ENCODE data around the gene PRKCG. TPM values are rescaled to one million over a fixed set of nuclear protein-coding genes. Genes with fewer than 3 reads are reported as not detected.

Gene PRKCG
- polyA plus RNA-seq, 4 donors = 0.39 to 0.67 (median 0.54) TPM

DNA sequence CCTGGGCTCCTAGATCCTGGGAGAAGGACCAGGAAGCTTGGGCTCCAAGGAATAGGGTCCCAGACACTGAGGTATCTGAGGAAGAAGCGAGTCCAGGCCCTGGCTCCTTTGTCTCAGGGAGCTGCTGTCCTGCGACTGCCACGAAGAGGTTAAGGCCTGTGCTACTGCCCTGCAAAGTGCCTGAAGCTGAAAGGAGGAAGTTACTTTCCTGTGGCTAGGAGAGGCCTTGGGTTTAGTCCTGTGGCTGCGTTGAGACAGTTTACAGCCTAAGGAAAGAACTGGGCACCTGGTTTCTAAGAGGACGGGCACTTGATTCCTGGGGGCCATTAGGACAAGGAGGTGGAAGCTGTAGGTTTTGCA is 11.5 kb upstream of the PRKCG start:
- no peak for DNase-seq (ENCODE audit: low read depth in 4 of 4, low spot score in 3 of 4)

DNA sequence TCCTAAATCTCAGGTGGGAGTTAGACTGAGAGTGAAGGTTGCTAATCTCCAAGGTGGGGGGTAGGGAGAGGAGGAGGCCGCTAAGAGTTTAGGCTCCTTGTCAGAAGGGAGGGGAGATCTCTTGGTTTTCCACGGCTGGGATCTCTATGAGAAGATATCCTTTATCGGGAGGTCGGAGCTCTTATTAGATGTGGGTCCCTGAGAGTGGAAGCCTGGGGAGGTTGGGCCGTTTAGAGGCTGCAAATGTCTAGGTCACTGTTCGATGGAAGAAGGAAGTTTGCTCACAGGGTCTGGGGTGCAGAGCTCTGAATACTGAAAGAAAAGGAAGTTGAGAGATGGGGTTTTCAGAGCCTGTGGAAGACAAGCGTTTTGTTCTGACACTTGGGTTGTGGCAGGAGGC is 10.5 kb upstream of the PRKCG start:
- DNase-seq (ENCODE audit: low read depth in 4 of 4, low spot score in 3 of 4) = no peak

DNA sequence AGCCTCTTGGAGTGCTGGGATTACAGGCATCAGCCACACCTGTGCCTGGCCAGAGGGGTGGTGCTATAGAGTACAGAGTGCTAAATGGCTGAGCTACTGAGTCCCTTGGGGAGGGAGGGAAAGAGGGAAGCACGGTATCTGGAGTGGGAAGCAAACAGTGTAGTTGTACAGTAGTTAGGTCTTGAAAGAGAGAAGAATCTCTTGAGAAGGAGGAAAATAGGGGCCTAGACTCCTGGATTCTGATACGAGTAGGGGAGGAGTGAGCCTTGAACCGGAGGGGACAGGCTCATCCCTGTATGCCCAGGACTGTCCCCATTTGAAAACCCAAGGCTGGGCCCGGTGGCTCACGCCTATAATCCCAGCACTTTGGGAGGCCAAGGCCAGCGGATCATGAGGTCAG is 9.2 kb upstream of the PRKCG start:
- no peak for DNase-seq (ENCODE audit: low read depth in 4 of 4, low spot score in 3 of 4)

- no peak for DNase-seq (ENCODE audit: low read depth in 4 of 4, low spot score in 3 of 4)
Observed at GRCh38 chr19:53873773-53874605, 8.0 kb upstream of the PRKCG start.

GRCh38 chr19:53874606-53874990 is 7.4 kb upstream of the PRKCG start:
- no peak for DNase-seq (ENCODE audit: low read depth in 4 of 4, low spot score in 3 of 4)

DNA sequence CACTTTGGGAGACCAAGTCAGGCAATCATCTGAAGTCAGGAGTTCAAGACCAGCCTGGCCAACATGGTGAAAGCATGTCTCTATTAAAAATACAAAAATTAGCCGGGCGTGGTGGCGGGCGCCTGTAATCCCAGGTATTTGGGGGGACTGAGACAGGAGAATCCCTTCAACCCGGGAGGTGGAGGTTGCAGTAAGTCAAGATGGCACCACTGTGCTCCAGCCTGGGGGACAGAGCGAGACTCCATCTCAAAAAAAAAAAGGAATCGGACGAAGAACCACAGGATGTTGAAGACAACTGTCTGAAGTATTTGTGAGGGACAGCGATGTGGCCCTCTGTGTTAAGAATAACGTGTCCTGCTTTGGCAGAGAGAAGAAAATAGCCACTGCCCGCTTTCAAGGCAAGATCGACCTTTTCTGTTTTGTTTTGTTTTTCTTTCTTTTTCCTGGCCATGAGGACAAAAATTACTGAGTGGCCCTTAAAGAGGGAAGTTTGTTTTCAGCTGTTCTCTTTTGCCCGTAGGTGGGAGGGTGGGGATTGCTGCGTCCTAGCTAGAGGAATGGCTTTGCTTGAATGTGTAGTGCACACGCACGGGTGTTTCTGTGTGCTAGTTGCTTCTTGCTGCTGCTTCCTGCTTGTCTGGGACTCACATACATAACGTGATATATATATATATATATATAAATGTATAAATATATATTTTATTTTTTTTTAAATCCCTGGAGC is 6.2 kb upstream of the PRKCG start:
- DNase-seq (ENCODE audit: low read depth in 4 of 4, low spot score in 3 of 4) = no peak

DNA sequence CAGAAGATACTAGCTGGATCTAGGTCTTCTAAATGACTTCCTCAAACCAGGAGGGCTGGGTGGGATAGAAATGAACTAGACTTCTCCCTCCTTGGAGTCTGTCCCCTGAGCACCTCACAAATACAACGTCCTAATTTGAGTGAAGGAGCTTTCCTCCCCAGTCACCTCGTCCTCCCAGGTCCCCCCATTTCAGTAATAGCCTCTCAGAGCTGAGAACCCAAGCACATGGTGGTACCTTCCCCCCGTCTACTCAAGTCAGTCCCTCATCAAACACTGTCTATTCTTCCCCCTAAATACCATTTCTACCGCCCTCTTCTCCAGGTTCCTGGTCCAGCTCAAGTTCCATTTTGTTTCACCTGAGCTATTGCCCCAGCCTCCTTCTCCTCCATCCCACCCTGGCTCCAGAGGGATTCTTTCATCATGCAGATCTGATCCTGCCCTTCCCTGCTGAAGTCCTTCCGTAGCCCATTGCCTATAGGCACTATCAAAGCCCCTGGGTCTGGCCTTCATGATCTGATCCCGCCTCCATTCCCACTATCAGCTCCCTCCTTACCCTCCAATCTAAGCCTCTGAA is 5.3 kb upstream of the PRKCG start:
- no peak for DNase-seq (ENCODE audit: low read depth in 4 of 4, low spot score in 3 of 4)

- DNase-seq (ENCODE audit: low read depth in 4 of 4, low spot score in 3 of 4) = no peak
Observed at GRCh38 chr19:53877361-53877766, 4.6 kb upstream of the PRKCG start.

DNA sequence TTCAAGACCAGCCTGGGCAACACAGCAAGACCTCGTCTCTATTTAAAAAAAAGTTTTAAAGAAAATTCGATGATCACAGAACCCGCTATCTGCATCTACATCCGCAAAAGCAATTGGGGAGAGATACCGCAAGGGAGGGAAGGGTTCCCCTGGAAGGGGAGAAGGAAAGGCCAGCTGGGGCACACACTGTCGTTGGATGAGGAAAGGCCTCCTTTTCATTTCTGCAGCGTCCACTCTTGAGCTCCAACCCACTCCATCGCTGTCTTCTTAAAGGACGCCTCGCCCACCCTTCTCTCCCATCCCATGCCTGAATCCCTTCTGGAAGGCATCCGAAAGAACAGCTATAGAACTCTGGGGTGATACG is 3.2 kb upstream of the PRKCG start:
- DNase-seq (ENCODE audit: low read depth in 4 of 4, low spot score in 3 of 4) = no peak

DNA sequence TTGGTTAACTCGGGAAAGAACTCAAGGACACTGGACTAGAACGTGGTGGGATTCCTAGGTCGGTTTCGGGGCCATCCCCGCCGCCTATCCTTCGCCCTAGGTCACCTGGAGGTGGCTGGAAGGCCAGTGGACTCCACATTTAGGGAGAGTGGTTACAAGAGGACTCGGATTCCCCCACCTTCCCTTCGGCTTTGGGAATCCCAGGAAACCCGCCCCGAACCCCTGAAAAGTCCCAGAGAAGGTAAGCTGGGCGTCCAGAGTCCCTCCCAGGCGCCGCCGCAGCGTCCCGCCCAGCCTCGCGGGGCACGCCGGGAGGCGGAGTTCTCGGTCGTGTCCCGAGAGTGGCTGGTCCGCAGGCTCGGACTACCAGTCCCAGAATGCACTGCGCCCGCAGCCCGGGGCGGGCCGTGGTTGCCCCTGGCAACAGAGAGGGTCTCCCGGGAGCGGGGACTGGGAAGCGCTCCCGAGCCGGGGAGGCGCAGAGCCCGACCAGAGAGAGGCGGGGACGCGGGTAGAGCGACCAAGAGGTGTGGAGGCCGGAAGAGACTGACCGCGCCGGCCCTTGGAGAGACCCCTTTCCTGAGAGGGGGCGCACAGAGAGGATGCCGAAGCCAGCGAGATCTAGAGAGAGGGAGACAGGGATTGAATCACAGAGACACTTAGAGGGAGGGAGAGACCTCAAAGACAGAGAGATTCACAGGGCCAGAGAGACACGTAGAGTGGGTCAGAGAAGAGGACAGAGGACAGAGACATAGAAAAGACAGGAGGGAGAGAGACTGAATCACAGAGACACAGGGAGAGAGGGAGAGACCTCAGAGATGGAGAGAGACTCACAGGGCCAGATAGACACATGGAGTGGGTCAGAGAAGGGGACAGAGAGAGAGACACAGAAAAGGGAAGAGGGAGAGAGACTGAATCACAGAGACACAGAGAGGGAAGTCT is 2.6 kb upstream of the PRKCG start:
- DNase-seq (ENCODE audit: low read depth in 4 of 4, low spot score in 3 of 4) = peak; percentile 93 to 96 (median 94)

DNA sequence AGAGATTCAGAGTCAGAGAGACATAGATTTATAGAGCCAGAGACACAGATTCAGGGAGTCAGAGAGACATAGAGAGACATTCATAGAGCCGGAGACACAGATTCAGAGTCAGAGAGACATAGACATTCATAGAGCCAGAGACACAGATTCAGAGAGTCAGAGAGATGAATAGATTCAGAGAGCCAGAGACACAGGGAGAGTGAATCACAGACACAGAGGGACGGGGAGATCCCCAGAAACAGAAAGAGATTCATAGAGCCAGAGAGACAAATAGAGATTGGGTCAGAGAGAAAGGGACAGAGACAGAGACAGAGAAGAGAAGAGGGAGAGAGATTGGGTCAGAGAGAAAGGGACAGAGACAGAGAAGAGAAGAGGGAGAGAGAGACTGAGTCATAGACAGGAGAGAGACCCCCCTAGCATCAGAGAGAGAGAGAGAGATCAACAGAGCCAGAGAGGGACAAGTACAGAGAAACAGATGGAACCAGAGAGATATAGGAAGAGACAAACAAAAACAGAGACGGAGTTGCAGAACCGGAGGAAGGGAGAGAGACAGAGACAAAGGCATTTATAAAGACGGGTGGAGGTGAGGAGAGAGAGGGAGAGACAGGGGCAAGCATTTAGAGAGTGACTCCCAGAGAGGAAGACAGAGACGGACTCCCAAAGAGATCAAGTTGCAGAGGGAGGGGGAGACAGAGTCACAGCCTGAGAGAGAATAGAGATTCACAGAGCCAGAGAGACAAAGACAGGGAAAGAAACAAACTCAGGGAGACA is 1.1 kb upstream of the PRKCG start:
- no peak for DNase-seq (ENCODE audit: low read depth in 4 of 4, low spot score in 3 of 4)

- DNase-seq (ENCODE audit: low read depth in 4 of 4, low spot score in 3 of 4) = no peak
Observed at GRCh38 chr19:53882391-53883050, 524 bp downstream of the PRKCG start.

DNA sequence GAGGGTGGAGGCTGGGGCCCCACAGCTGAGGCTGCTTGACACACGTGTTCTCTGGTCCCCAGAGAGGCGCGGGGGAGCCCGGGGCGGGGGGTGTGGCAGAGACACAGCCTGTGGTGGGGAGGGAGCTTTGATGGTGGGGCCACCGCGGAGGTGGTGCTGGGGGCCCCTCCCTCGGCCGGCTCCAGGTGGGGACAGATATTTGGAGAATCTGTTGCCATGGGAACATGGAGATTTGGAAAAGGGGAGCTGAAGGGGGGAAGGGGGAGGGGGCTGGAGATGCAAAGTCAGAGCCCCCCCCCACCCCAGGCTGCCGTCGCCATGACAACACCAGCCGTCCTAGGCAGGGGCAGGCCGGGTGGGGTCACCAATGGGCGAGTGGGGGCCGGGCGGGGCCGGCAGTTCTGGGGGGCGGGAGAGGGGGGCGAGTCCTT is 1.2 kb downstream of the PRKCG start:
- no peak for DNase-seq (ENCODE audit: low read depth in 4 of 4, low spot score in 3 of 4)

DNA sequence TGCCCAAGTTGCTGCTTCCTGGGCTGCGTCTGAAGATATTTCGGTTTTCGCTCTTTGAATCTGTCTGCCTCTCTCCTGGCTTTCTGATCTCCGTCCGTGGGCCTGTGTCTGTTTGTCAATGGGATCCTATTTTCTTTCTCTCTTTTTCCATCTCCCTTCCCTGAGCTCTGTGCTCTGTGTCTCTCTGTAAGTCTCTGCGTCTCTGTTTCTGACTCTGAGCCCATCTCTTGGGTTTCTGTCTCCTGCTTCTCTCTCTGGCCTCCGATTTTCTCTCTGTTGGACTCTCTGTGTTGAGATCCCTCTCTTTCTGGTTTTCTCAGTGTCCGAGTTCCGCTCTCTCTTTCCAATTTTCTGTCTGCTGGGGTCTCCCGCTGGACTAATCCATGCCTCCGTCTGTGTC is 1.7 kb downstream of the PRKCG start:
- DNase-seq (ENCODE audit: low read depth in 4 of 4, low spot score in 3 of 4) = no peak

DNA sequence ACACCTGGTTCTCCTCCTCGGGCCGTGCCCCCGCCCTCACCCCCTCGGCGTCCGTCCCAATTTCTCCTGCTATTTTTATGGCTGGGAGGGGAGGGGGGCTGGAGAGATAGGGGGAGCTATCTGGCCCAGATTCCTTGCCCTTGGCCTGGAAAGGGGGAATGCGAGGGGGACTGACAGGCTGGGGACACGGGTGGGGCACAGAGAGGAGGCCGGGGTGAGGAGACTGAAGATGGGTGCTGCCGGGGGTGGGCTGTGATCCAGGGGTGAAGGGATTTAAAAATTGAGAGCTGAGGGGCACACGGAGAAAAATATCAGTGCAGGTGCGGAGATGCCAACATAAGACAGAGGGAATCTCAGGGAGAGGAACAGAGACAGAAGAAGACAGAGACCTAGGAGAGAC is 2.3 kb downstream of the PRKCG start:
- DNase-seq (ENCODE audit: low read depth in 4 of 4, low spot score in 3 of 4) = no peak

- no peak for DNase-seq (ENCODE audit: low read depth in 4 of 4, low spot score in 3 of 4)
Observed at GRCh38 chr19:53885036-53885435, 3.0 kb downstream of the PRKCG start.

DNA sequence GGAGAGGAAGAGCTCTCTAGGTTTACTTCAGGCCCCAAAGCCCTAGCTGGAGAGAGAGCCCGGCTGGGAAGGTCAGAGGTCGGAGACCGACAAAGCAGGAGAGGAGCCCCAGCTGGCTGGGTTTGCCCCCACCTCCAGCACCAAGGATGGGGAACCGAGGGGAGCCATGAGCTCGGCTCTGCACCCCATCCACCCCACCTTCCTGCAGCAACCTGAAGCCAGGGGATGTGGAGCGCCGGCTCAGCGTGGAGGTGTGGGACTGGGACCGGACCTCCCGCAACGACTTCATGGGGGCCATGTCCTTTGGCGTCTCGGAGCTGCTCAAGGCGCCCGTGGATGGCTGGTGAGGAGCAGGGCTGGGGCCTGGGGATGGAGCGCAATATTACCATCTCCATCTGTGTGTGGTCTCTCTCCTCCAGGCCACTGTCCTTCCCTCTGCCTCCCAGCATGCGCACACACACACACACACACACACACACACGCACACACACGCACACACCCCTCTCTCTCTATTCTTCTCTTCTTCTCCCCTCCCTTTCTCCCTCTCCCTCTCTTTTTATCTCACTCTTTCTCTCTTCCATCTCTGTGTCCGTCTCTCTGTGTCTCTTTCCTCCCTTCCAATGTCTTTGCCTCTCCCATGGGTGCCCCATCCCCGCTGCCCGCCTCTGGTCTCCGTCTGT is 10.4 kb downstream of the PRKCG start:
- DNase-seq (ENCODE audit: low read depth in 4 of 4, low spot score in 3 of 4) = no peak

DNA sequence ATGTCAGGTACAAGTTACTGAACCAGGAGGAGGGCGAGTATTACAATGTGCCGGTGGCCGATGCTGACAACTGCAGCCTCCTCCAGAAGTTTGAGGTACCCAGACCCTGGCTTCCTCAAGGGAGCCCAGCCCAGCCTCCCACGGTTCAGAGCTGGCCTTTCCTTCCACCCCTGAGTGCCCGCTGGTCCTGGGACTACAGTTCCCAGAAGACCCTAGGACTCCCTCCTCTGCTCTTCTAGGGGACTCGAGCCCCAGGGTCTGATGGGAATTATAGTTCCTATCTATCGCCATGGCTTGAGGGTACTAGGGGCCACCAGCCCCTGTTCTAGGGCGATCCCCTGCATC is 11.0 kb downstream of the PRKCG start:
- DNase-seq (ENCODE audit: low read depth in 4 of 4, low spot score in 3 of 4) = no peak

DNA sequence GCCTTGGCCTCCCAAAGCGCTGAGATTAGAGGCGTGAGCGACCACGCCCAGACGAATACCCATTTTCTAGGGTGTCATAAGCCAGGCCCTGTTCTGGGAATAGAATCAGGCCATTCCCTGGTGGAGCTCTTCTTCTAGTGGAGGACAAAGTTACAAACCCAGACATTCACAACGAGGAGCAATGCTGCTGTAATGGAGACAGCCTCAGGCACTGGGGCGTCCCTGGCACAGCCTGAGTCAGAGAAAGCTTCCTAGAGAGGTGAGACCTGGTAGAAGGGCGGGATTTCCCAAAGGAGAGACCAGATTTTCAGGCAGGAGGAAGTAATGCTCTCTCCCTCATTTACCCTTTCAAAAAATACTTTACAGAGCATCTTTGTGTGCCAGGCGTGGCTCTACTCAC is 12.7 kb downstream of the PRKCG start:
- no peak for DNase-seq (ENCODE audit: low read depth in 4 of 4, low spot score in 3 of 4)
